Measurements from ENCODE around the gene TMEM72.

DNA sequence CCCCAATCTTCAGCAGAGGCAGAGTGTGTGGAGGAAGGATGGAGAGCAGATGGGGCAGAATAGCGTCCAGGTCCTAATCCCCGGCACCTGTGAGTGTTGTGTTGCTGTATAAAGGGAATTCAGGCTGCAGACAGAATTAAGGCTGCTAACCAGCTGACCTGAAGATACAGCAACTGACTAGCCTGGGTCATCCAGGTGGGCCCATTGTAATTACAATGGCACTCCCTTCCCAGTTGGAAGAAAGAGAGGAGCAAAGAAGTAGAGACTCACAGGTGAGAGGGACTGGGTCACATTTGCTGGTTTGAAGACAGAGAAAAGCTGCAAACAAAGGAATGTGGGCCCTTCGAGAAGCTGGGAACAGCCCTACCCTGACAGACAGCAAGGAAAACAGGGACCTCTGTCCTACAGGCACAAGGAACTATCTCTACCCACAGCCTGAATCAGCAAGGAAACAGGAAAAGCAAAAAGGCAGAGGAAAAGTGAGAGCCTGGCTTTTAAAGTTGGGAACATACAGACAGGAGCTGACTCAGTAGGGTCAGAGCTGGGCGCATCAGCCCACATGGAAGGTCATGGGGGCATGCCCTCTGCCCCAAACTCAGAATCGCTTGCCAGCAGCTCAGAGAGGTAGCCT, 11.6 kb upstream of the TMEM72 start:
- TF ChIP-seq, protein P1, sequence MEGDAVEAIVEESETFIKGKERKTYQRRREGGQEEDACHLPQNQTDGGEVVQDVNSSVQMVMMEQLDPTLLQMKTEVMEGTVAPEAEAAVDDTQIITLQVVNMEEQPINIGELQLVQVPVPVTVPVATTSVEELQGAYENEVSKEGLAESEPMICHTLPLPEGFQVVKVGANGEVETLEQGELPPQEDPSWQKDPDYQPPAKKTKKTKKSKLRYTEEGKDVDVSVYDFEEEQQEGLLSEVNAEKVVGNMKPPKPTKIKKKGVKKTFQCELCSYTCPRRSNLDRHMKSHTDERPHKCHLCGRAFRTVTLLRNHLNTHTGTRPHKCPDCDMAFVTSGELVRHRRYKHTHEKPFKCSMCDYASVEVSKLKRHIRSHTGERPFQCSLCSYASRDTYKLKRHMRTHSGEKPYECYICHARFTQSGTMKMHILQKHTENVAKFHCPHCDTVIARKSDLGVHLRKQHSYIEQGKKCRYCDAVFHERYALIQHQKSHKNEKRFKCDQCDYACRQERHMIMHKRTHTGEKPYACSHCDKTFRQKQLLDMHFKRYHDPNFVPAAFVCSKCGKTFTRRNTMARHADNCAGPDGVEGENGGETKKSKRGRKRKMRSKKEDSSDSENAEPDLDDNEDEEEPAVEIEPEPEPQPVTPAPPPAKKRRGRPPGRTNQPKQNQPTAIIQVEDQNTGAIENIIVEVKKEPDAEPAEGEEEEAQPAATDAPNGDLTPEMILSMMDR (conservative IDR thresholded peaks at IDR 0.05): no peak
- TF ChIP-seq EZH2 (IDR thresholded peaks at IDR 0.05; ENCODE audit: low read depth): no peak
